Keratinocyte (primary cell): Measurements from ENCODE around the gene MLPH. TPM values are rescaled to one million over a fixed set of nuclear protein-coding genes. Genes with fewer than 3 reads are reported as not detected.
A peak's percentile ranks its signal among the peaks of the same experiment; 100 is the strongest.

Experiments used
- DNase-seq: peaks from one replicate; pipeline ENCODE4 v3.0.0-alpha.2; 2011; ENCODE audit warnings: low read depth, missing footprints, low spot score
- FAIRE-seq: peaks from 2 replicates; lab custom pipeline; 2011; peaks lifted over from hg19 to GRCh38; lab: Jason Lieb, UNC
- H2AFZ ChIP-seq: 2 replicates; pipeline ENCODE4 v1.6.0; 2012; ENCODE audit warnings: low read length, control low read depth, inconsistent platforms; ENCODE audit not compliant: control insufficient read depth
- H3K27ac ChIP-seq: 2 replicates; pipeline ENCODE4 v1.5.1; 2011; ENCODE audit warnings: low read length; ENCODE audit not compliant: control insufficient read depth, insufficient read depth
- H3K27me3 ChIP-seq: 3 replicates; pipeline ENCODE4 v1.6.0; 2011; ENCODE audit warnings: low read length; ENCODE audit not compliant: control insufficient read depth, insufficient read depth; ENCODE audit errors: extremely low read depth
- H3K36me3 ChIP-seq, 2 experiments: 2 replicates in 1 of 2; 3 replicates in 1 of 2; pipeline ENCODE4 v1.5.1; 2011; ENCODE audit warnings: low read length in 2 of 2, mild to moderate bottlenecking in 1 of 2; ENCODE audit not compliant: control insufficient read depth in 2 of 2, insufficient read depth in 2 of 2; ENCODE audit errors: extremely low read depth in 1 of 2
- H3K4me1 ChIP-seq: 3 replicates; pipeline ENCODE4 v1.5.1; 2011; ENCODE audit warnings: low read length; ENCODE audit not compliant: control insufficient read depth, insufficient read depth; ENCODE audit errors: extremely low read depth
- H3K4me2 ChIP-seq: 3 replicates; pipeline ENCODE4 v1.6.0; 2011; ENCODE audit warnings: low read depth, low read length; ENCODE audit not compliant: control insufficient read depth, insufficient read depth; ENCODE audit errors: extremely low read depth
- H3K4me3 ChIP-seq, 3 experiments: fragments of 200-600 bp in 1 of 3; sonication (generic) in 1 of 3; 2 replicates in 2 of 3; 3 replicates in 1 of 3; pipeline ENCODE4 v1.5.1; 2011 to 2016; ENCODE audit warnings: low read length in 3 of 3, mild to moderate bottlenecking in 3 of 3, control low read depth in 2 of 3, inconsistent platforms in 1 of 3, low read depth in 1 of 3, mixed read lengths in 1 of 3, mixed run types in 1 of 3, moderate library complexity in 1 of 3; ENCODE audit not compliant: control insufficient read depth in 2 of 3, insufficient read depth in 2 of 3; ENCODE audit errors: extremely low read depth in 1 of 3
- H3K79me2 ChIP-seq: 2 replicates; pipeline ENCODE4 v1.6.0; 2012; ENCODE audit warnings: low read length; ENCODE audit not compliant: control insufficient read depth, insufficient read depth
- H3K9ac ChIP-seq: 3 replicates; pipeline ENCODE4 v1.6.0; 2011; ENCODE audit warnings: low read length; ENCODE audit not compliant: control insufficient read depth, insufficient read depth; ENCODE audit errors: extremely low read depth
- H3K9me1 ChIP-seq: 3 replicates; pipeline ENCODE4 v1.6.0; 2011; ENCODE audit warnings: low read length; ENCODE audit not compliant: control insufficient read depth, insufficient read depth; ENCODE audit errors: extremely low read depth
- H3K9me3 ChIP-seq: 2 replicates; pipeline ENCODE4 v1.5.1; 2012; ENCODE audit warnings: low read depth, low read length; ENCODE audit not compliant: control insufficient read depth
- H4K20me1 ChIP-seq: 3 replicates; pipeline ENCODE4 v1.6.0; 2011; ENCODE audit warnings: low read length; ENCODE audit not compliant: control insufficient read depth, insufficient read depth; ENCODE audit errors: extremely low read depth
- CTCF ChIP-seq, 3 experiments: IDR thresholded peaks in 1 of 3; conservative IDR thresholded peaks in 1 of 3; optimal IDR thresholded peaks in 1 of 3; 2 replicates in 2 of 3; 3 replicates in 1 of 3; pipeline versions ENCODE3 to v1.5.1; 2011; ENCODE audit warnings: low read length in 3 of 3, mild to moderate bottlenecking in 3 of 3, moderate library complexity in 2 of 3, control low read depth in 1 of 3, inconsistent platforms in 1 of 3; ENCODE audit not compliant: insufficient read depth in 2 of 3; ENCODE audit errors: extremely low read depth in 1 of 3
- EZH2 ChIP-seq: IDR thresholded peaks from one replicate; pipeline ENCODE4 v1.6.1; 2012; ENCODE audit warnings: inconsistent platforms, mild to moderate bottlenecking, low read length, moderate library complexity
- dilution Hi-C: fragments of 300-500 bp; cut with MboI; formaldehyde crosslinking; loops from one replicate; pipeline ENCODE4 v1.7.0; 2020; ENCODE audit warnings: low sequenced_read_pairs; ENCODE audit not compliant: extremely low pct_ligation_motif_present
- polyA plus RNA-seq, 5 experiments: library from polyadenylated mRNA; depleted of rRNA in 3 of 5; stranded (reverse) in 3 of 5; stranded (forward) in 1 of 5; unstranded in 1 of 5; fragments of >200 nt; gene quantifications; 1 replicate in 1 of 5; 2 replicates in 3 of 5; 3 replicates in 1 of 5; pipeline versions ENCODE4 v1.2.1 to v1.2.3, GENCODE V29; 2011 to 2012; ENCODE audit warnings: missing spikeins in 2 of 5, low read depth in 1 of 5, low replicate concordance in 1 of 5

Gene MLPH
- polyA plus RNA-seq, 1 donor (not counting 4 experiments of a cell fraction or from before 2014, with no cell fraction given), result 0.67 TPM

GRCh38 chr2:237590272-237591140, 103.5 kb downstream of the MLPH start, which contains the start of gene RAB17:
Gene RAB17, minus strand, starts transcription at chr2:237590734. Its CDS starts 4,580 bp downstream, at chr2:237586154.
- no peaks in the 10 kb centered on the region for H3K79me2 ChIP-seq
- H3K36me3 ChIP-seq, result no peaks in the 10 kb centered on the region
- H3K27ac ChIP-seq, result peak within 1 kb of the TSS; percentile 49
- TF ChIP-seq EZH2 (no peak), CTCF (optimal IDR thresholded peaks at IDR 0.05 in 1 of 3, IDR thresholded peaks at IDR 0.05 in 1 of 3, conservative IDR thresholded peaks at IDR 0.05 in 1 of 3; ENCODE audit: extremely low read depth in 1 of 3, insufficient read depth in 2 of 3, low read length in 3 of 3) (no peak)
- H3K4me1 ChIP-seq, result peaks cover 19% of the 10 kb centered on the region
- peak within 1 kb of the TSS; percentile 42 for H3K9ac ChIP-seq
- H3K9me1 ChIP-seq, result no peaks in the 10 kb centered on the region
- H3K9me3 ChIP-seq, result no peaks in the 10 kb centered on the region
- H3K4me3 ChIP-seq, result peak within 1 kb of the TSS; percentile 3 to 52 (median 37)
- DNase-seq, result no peak
- H2AFZ ChIP-seq, result peak within 1 kb of the TSS; percentile 78
- H3K4me2 ChIP-seq, result peak within 1 kb of the TSS; percentile 42
- dilution Hi-C loops, result no loop called here
- no peaks in the 10 kb centered on the region for H3K27me3 ChIP-seq
- no peaks in the 10 kb centered on the region for H4K20me1 ChIP-seq
- FAIRE-seq, result peak; percentile 23

- Histone ChIP-seq H3K4me2 (peak overlapping the region; percentile 42), H2AFZ (peak overlapping the region; percentile 68), H3K27ac (peak overlapping the region; percentile 7), H3K4me3 (peak overlapping the region in 2 of 3 experiments; percentile 37 to 38), H4K20me1 (no peaks in the 10 kb centered on the region), H3K36me3 (no peaks in the 10 kb centered on the region), H3K27me3 (no peaks in the 10 kb centered on the region), H3K79me2 (no peaks in the 10 kb centered on the region), H3K9me3 (no peaks in the 10 kb centered on the region), H3K4me1 (peaks cover 19% of the 10 kb centered on the region), H3K9me1 (no peaks in the 10 kb centered on the region), H3K9ac (peak overlapping the region; percentile 13)
- dilution Hi-C loops, result no loop called here
- FAIRE-seq, result no peak
- no peak for DNase-seq
- no peak for TF ChIP-seq EZH2
- no peak for TF ChIP-seq CTCF (optimal IDR thresholded peaks at IDR 0.05 in 1 of 3, IDR thresholded peaks at IDR 0.05 in 1 of 3, conservative IDR thresholded peaks at IDR 0.05 in 1 of 3; ENCODE audit: extremely low read depth in 1 of 3, insufficient read depth in 2 of 3, low read length in 3 of 3)
Observed at GRCh38 chr2:237591141-237591881, 104.3 kb downstream of the MLPH start.
